HG02642 (cell line): ENCODE measurements around the gene TRPM3.
"Not testable (repeated sequence)": the region's sequence is repeated elsewhere in the genome, so short reads cannot be mapped to it uniquely, and the experiment has no call there.

Experiments
- ATAC-seq: cut with Tn5 transposase; IDR thresholded peaks from one replicate; pipeline ENCODE4 v1.9.1; 2021; ENCODE audit warnings: mild to moderate bottlenecking; ENCODE audit not compliant: unreplicated experiment, poor library complexity

TRPM3 gene

GRCh38 chr9:71004196-71004595 lies 117.2 kb downstream of the TRPM3 start:
- ATAC-seq, result no peak

GRCh38 chr9:71003346-71003745 lies 118.1 kb downstream of the TRPM3 start:
- ATAC-seq, result no peak

- ATAC-seq, result peak; percentile 61
Measured at GRCh38 chr9:71001780-71002386, 119.5 kb downstream of the TRPM3 start.

- no peak for ATAC-seq
Measured at GRCh38 chr9:70998962-70999361, 122.5 kb downstream of the TRPM3 start.

GRCh38 chr9:70995511-70995910 lies 125.9 kb downstream of the TRPM3 start:
- ATAC-seq, result no peak

- ATAC-seq, result no peak
Measured at GRCh38 chr9:70994582-70994981, 126.8 kb downstream of the TRPM3 start.

GRCh38 chr9:70988551-70988950 lies 132.9 kb downstream of the TRPM3 start:
- no peak for ATAC-seq

GRCh38 chr9:70987986-70988385 lies 133.4 kb downstream of the TRPM3 start:
- no peak for ATAC-seq

- ATAC-seq, result no peak
Measured at GRCh38 chr9:70986984-70987383, 134.4 kb downstream of the TRPM3 start.

GRCh38 chr9:70983723-70984295 lies 137.6 kb downstream of the TRPM3 start:
- no peak for ATAC-seq

- no peak for ATAC-seq
Measured at GRCh38 chr9:70981312-70981711, 140.1 kb downstream of the TRPM3 start.

GRCh38 chr9:70979966-70980365 lies 141.5 kb downstream of the TRPM3 start:
- no peak for ATAC-seq

GRCh38 chr9:70978085-70978484 lies 143.3 kb downstream of the TRPM3 start:
- no peak for ATAC-seq

GRCh38 chr9:70975821-70976220 lies 145.6 kb downstream of the TRPM3 start:
- ATAC-seq, result no peak

- ATAC-seq, result no peak
Measured at GRCh38 chr9:70971723-70972122, 149.7 kb downstream of the TRPM3 start.

GRCh38 chr9:70966380-70966779 lies 155.0 kb downstream of the TRPM3 start:
- not testable (repeated sequence) for ATAC-seq

GRCh38 chr9:70964861-70965260 lies 156.6 kb downstream of the TRPM3 start:
- ATAC-seq, result no peak

- no peak for ATAC-seq
Measured at GRCh38 chr9:70963554-70963953, 157.9 kb downstream of the TRPM3 start.

GRCh38 chr9:70962761-70963440 lies 158.5 kb downstream of the TRPM3 start:
- no peak for ATAC-seq

- no peak for ATAC-seq
Measured at GRCh38 chr9:70959366-70959765, 162.1 kb downstream of the TRPM3 start.

- ATAC-seq, result no peak
Measured at GRCh38 chr9:70954596-70955143, 166.8 kb downstream of the TRPM3 start.

GRCh38 chr9:70954126-70954525 lies 167.3 kb downstream of the TRPM3 start:
- ATAC-seq, result no peak
